Fibroblast of skin of left biceps (primary cell): ENCODE results near the gene LCNL1.
A peak's percentile ranks its signal among the peaks of the same experiment; 100 is the strongest.

Experiments
- DNase-seq, 2 experiments: peaks; one replicate each; pipeline ENCODE4 v3.0.0-alpha.2; 2013; ENCODE audit warnings: low read depth in 2 of 2

Gene LCNL1

DNA sequence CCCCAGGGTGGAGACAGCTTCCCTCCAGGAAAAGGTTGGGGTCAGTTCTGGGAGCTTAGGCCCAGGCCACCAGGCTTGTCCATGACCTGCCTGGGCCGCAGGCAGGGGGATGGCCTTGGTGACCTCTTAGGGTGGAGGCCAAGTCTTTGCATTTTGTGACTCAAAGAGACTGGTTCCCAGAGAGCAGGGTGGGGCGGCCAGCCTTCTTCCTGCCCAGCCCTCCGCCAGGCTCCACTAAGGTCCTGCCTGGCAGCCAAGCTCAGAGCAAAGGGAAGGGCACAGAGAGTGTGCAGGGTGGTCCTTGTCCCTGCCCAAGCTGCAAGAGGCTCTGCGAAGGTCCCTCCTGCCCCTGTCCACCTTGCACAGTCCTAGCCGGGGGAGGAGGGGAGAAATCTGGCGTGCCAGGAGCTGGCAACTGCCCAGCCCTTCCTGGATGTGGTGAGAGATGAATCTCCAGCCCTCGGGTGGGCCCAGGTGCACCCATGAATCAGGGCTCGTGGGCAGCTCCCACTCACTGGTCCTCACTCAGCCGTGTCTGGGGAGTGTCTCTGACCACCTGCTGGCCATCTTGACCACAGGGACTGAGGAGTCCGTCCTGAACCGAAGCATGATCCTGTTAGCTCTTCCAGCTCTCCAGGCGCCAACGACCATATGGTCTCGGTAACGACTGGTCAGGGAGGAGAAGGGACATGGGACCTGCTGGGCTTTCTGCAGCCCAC is 7.8 kb upstream of the LCNL1 start:
- no peak for DNase-seq

- DNase-seq = no peak
Observed at GRCh38 chr9:136975644-136976043, 7.1 kb upstream of the LCNL1 start.

GRCh38 chr9:136977223-136977622 is 5.6 kb upstream of the LCNL1 start, which contains the start of gene PTGDS:
Gene PTGDS (plus strand): TSS chr9:136977504. CDS start chr9:136977579, 75 bp downstream.
- DNase-seq = no peak

GRCh38 chr9:136977649-136978072 is 5.1 kb upstream of the LCNL1 start:
- no peak for DNase-seq

DNA sequence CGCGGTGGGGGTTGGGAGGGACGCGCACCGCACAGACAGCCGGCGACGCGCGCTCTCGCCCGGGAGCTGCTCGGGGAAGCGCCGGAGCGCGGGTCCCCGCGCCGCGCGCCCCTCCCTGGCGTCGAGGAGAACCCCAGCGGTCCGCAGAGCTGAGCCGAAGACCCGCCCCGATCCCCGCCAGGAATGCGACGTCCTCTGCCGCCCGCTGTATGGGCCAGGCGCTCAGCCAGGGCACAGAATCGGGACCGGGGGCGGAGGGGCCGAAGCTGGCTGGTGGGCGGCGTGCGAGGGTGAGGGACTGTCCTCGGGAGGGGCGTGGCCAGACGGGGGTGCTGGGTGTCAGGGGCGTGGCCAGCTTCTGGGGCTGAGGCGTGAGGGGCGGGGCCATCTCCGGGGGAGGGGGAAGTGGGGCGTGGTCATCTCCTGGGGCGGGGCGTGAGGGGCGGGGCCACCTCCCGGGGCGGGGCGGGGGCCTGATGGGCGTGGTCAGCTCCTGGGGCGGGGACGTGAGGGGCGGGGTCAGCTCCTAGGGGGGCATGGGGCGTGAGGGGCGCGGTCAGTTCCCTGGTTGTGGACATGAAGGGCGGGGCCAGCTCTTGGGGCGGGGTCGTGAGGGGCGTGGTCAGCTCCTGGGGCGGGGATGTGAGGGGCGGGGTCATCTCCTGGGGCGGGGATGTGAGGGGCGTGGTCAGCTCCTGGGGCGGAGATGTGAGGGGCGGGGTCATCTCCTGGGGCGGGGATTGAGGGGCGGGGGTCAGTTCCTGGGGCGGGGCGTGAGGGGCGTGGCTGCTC is 4.5 kb upstream of the LCNL1 start:
- DNase-seq = no peak

GRCh38 chr9:136978865-136979544 is 3.8 kb upstream of the LCNL1 start:
- DNase-seq = no peak

GRCh38 chr9:136979769-136980587 is 2.8 kb upstream of the LCNL1 start:
- DNase-seq = no peak

- no peak for DNase-seq
Observed at GRCh38 chr9:136980669-136981478, 1.9 kb upstream of the LCNL1 start.

- DNase-seq = no peak
Observed at GRCh38 chr9:136981588-136982231, 1.1 kb upstream of the LCNL1 start.

DNA sequence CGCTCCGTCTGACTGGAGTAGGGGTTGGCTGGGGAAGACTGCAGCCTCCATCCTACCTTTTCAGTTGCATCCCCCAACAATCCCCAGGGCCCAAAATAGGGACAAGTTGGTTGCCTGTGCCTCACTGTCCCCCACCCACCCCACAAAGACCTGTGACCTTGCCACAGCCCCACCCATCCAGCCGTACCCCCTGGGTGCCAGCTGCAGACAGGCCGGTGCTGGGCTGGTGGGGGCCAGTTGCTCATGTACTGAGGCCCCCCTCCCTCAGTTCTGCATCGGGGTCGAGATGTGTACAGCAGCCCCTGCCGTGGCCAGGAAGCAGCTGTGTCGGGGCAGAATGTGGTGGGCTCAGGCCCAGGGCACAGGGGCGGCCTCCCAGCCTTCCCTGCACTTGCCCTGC is 374 bp downstream of the LCNL1 start:
- DNase-seq = no peak

DNA sequence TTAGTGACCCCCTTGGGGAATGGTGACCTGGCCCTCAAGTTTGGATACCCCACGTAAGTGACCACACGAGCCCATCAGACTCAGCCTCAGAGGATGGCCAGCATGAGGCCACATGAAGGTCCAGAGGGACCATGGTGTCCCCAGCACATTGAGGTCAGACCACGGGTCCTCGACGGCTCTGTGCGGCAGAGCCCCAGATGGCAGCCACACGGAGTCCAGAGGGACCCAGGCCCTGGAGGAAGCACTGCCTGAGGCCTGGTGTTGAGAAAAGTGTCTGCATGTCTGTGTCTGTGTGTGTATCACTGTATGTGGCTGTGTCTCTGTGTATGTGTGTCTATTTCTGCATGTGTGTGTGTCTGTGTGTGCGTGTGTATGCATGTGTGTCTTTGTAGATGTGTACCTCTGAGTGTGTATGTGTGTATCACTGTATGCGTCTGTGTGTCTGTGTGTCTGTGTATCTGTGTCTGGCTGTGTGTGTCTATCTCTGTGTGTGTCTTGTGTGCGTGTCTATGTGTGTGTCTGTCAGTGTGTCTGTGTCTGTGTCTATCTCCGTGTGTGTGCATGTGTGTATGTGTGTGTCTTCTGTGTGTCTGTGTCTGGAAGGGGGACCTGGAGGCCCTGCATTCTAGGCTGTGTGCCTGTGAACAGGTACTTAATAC is 992 bp downstream of the LCNL1 start:
- DNase-seq = no peak

DNA sequence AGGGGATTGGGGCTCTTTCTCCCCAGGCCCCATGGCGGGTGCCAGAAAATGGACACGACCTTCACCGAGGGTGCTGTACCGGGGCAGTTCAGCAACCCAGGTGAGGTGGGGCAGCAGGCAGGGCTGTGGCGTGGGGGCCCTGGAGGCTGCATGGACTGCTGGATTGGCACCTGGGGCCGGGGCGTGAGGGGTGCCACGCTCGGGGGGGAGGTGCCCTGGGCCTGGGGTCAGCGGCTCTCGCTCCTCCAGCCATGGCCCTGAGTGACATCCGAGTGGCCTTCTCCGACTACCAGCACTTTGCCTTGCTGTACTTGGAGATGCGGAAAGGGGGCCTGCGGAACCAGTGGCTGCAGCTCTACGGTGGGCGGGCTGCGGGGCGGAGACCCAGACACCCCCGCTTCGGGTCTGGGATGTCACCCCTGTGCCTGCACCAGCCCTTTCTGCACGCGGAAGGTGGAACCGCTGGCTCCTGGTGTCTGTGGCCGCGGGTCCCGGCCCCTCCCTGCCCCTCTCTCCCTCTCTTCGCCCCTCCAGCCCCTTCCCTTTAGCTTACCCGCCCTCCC is 1.8 kb downstream of the LCNL1 start:
- DNase-seq = no peak

DNA sequence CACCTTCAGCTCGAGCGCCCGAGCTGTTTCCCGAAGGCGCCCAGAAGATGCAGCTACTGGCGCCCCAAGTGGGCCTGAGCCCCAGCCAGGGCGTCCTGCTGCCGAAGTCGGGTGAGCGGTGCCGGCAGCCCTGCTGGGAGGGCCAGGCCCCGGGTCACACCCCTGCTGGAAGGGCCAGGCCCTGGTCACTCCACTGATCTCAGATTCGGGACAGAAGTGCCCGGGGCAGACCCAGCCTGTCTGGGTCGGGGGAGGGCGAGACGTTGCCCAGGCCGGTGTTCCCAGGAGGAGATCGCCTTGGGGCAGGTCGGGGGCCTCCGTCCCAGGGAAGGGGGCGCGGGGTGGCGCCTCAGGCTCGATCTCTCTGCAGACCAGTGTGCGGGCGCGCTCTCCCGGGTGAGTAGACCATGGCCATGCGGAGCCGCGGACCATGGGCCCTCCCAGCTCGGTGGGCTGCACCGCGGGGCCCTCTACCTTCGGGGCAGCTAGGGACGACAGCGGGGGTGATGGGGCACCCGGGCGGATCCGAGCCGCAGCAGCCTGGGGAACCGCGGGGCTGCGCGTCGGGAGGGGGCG is 2.3 kb downstream of the LCNL1 start:
- DNase-seq = no peak

GRCh38 chr9:136985853-136986252 is 3.1 kb downstream of the LCNL1 start:
- DNase-seq = no peak

- DNase-seq = no peak
Observed at GRCh38 chr9:136988872-136989271, 6.1 kb downstream of the LCNL1 start.

DNA sequence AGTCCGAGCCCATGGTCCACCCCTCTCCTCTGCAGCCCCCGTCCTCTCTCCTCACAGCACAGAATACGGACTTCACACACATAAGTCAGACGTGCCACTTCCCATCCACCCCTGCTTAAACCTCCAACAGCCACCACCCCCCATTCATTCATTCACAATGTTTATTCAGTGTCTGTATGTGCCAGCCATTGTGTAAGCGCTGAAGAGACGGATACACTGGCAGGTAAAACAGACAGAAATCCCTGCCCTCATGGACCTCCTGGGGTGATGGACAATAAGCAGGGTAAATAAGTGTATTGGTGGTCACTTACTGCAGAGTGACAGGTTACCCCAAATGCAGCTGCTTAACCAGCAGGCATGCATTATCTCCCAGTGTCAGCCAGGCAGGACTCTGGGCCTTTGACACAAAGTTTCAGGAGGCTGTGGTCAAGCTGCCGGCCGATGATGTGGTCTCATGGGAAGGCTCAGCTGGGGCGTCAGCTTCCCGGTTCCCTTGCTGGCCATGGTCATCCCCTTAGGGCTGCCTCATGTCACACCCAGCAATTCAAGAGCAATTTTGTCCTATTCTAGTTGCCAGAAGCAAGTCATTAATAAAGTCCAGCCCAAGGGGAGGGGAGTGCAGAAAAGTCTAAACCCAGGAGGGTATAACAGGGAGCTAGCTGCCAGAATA is 7.6 kb downstream of the LCNL1 start:
- no peak for DNase-seq

GRCh38 chr9:136991993-136992818 is 9.4 kb downstream of the LCNL1 start, which contains the start of gene PAXX:
Gene PAXX (plus strand): TSS chr9:136992422. CDS start chr9:136992444, 22 bp downstream.
- peak; percentile 61 to 63 for DNase-seq
